GM19467 (cell line): ENCODE results near the gene LIN54.

ENCODE experiments used
- ATAC-seq: cut with Tn5 transposase; IDR thresholded peaks from one replicate; pipeline ENCODE4 v1.9.1; 2021; ENCODE audit warnings: mild to moderate bottlenecking, moderate library complexity; ENCODE audit not compliant: unreplicated experiment

LIN54 gene

DNA sequence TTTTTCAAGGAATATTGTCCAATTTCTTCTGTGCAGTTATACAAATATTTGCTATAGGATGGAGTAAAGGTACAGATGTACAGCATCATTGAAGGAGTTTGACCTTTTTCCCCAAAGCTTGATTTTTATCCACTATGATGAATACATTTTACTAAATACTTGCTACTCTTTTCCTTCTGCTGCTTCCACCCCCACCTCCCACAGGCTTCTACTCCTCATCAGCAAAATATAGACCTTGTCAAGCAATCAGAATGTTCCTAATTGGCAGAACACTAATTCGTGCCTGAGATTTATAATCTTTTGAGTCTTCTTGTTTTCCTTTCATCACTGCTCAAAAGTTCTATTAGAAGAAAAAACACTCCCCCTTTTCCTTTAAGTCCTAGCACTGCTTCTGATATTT, 113.9 kb downstream of the LIN54 start:
- ATAC-seq = no peak

DNA sequence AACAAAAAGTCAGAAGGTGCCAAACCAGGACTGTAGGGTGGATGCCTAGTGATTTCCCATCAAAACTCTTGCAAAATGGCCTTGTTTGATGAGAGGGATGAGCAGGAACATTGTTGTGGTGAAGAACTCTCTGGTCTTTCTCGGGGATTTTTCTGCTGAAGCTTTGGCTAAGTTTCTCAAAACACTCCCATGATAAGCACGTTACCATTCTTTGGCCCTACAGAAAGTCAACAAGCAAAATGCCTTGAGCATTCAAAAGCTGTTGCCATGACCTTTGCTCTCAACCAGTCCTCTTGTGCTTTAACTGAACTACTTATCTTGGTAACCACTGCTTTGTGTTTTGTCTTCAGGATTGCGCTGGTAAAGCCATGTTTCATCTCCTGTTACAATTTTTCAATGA, 116.7 kb downstream of the LIN54 start:
- no peak for ATAC-seq

DNA sequence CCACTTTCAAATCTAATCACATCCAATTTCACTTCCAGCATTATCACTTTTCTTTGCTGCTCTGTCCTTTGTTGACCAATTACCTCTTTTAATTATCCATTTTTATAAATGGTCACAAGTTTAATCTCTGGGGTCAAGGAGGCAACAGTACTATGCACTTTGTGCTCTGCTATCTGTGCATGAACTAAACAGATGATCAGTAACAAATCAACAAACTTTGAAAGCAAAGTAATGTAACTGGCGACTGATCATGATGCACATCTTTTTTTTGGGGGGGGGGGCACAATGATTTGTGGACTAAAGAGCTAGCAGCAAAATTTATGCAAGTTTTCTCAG, 118.2 kb downstream of the LIN54 start:
- ATAC-seq = no peak

DNA sequence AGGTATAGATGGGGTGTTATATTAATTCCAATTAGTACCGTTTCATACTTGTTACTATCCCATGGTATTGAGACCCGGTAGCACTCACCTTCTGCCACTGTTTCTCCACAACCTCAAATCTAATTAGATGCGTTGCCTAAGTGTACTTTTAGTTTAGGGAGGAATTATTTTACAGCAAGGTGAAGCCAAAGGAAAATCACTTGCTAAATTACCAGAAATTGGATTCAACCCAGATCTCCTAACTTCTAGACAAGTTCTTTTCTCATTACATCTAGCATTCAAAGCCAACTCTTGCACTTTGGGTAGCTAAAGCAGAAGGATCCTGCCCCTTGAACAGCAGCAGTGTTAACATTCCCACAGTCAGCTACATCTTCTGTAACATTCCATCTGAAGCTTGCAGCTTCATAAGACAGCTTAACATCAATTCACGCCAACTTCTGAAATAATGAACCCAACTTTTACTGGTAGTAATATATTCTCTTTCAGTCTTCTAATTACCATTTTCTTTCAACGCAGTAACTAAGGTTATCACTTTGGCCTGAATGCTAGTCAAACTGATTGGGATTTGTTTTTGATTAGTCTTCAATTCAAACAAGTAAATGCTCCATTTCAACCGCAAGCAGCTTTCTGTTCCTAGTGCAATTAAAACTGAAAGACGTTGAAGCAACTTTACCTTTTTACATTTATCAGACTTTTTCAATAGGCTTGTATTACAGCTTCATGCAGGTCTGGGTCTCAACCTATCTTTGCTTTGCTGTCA, 118.7 kb downstream of the LIN54 start:
- no peak for ATAC-seq

DNA sequence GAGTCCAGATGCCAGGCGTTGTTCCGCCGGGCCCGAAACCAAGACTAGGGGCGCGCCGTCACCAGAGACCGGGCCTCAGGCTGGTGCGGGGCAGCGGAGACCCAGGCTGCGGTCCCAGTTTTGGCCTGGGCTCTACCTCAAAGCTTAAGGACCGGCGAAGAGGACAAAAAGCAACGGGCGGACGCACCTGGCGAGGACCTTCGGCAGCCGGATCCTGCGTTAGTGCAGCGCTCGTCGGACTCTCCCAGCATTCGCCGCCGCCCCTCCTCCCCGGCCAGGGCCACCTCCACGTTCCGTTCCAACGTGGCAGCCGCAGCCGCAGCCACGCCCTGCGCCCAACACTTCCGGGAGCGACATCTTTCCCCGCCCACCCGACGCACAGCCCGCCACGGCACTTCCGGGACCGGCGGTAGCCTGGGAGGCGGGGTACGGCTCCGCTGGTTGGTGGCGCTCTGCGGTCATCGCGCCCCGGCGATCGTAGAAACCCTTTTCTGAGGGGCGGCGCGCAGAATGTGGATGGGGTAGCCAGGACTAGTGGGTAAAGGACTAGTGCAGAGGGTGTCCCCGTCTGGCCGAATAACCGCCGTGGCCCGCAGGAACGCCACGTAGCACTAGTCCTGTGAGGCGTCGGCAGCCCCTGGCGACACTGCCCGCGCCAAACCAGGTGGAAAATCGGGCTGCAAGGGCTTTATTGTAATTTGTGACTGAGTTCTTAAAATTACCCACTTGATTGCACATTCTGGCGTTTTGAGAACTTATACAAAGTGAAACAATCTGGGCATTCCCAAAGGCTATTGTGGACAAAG, 119.5 kb downstream of the LIN54 start, which contains the start of gene SEC31A:
SEC31A (minus strand) TSS at position 253 of the 806 bp plus-strand sequence. CDS start 9,217 bp downstream, outside the sequence.
- peak; percentile 94 for ATAC-seq

DNA sequence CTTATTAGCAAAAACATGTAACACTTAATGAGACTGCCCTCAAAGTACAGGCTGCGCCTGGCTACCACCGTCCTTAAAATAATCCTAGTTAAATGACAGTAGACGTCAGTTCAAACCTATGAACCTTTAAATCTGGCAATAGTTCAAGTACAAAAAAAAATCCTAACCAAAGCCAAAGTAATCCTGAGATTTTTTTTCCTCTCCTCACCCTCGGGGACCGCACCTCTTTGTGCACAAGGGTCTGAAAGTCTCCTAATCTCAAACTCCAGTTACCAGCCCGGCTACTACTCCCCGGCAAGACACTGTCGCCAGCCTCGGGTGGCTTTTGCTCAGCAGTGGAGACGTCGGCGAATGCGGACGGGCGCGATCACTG, 120.1 kb downstream of the LIN54 start:
- no peak for ATAC-seq

DNA sequence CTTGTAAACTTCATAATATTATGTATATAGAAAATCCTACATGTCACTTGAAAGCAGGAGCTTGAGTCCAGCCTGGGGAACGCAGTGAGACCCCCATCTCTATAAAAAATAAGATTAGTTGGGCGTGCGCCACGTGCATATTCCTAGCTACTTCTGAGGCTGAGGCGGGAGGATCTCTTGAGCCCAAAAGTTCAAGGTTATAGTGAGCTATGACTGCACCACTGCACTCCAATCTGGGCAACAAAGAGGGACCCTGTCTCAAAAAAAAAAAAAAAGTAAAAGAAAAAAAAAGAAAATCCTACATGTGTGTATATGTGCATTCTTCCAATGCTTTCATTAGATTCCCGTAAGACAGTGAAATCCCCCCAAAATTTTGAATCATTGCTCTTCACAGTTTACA, 121.3 kb downstream of the LIN54 start:
- ATAC-seq = no peak

DNA sequence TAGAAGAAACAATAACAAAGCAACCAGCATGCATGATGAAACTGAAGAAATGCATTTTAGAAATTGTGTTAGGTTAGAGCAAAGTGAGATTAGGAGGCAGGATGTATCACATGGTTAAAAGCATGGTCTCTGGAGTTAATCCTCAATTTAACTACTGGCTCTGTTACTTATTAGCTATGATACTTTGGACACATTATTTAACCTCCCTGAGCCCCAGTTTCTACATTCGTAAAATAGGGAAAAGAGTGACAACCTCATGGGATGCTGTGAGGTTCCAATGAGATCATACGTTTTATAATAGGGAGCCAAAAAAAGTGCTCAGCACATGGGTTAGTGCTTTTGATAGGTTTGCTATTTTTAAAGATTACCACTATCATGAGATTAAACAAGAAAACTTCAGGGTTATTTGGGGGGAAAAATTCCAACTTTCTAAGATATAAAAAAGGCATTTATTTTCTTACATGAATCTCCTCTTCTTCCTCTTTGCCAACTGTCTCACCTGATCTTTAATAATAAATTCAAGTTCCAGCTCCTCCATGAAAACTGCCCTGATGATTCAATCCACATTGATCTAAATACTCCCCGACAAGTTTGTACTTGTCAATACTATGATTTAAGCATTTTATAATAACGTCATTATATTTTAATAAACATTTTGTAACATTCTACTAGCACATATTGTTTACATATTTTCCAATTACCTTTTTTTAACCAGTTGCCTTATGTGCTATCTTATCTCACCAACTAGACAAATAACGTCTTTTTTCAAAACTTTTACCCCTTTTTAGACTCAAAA, 124.3 kb downstream of the LIN54 start:
- no peak for ATAC-seq

DNA sequence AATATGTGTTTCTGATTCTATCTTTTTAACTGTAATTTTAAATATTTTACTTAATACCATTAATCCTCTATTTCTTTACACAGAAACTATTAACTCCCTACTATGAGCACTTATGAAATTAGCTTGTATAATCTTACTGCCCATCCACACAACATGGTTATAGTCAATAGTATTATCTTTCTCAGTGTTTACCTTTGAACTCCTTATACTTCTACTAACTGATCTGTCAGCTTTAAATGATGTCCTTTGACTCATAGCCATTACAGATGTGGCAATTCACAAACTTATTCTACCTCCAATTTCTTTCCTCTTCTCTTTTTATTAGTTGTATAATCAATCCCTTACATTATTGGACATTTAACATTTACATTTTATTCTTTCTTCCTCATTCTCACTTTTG, 125.2 kb downstream of the LIN54 start:
- no peak for ATAC-seq
